ENCODE results near the gene ENPP3. TPM values are rescaled to one million over a fixed set of nuclear protein-coding genes. Genes with fewer than 3 reads are reported as not detected.

ENPP3 gene
- total RNA-seq, 1 experiment from 2014 or later: 0.15 TPM

DNA sequence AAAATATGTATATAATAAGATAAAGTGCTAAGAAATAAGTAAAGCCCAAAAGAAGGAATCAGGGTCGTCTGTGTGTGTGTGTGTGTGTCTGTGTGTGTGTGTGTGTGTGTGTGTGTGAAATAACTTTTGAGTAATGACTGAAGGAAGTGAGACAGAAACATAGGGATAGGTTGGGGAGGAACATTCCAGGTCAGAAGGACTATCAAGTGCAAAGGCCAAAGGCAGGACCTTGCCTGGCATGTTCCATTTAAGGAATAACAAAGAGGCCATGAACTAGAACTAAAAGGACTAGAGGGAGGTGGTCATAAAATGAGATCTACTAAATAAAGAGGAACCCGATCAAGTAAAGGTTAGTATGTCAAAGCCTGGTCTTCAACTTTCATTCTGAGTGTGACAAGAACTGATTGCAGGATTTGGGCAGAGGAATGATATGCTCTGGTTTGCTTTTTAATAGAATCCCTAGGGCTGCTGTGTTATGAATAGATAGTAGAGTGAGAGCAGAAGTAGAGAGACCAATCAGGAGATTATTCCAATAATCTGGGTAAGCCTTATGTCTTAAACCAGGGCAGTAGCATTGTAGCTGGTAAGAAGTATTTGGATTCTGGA is 6.9 kb downstream of the ENPP3 start:
- no peak overlapping the region for H3K4me2 ChIP-seq (ENCODE audit: insufficient read depth, insufficient read length, low read length)
- Mint-ChIP-seq H3K36me3 (ENCODE audit: insufficient read depth in 1 of 3, low read depth in 3 of 3) (no peaks in the 10 kb centered on the region), H3K4me1 (no peaks in the 10 kb centered on the region), H3K4me3 (no peak overlapping the region), H3K9me3 (no peaks in the 10 kb centered on the region), H3K27ac (no peak overlapping the region), H3K27me3 (ENCODE audit: low read depth) (peaks cover 1% of the 10 kb centered on the region; the same call in 1 of the 2 replicates)
- no peaks in the 10 kb centered on the region for H3K79me2 ChIP-seq (ENCODE audit: insufficient read depth, low read length)
- H3K23me2 ChIP-seq (ENCODE audit: insufficient read length, low read depth, low read length, poor library complexity, severe bottlenecking): no peaks in the 10 kb centered on the region
- H3K27me3 ChIP-seq (ENCODE audit: insufficient read depth, low read length): no peaks in the 10 kb centered on the region
- no peak overlapping the region for H3K56ac ChIP-seq (ENCODE audit: insufficient read length, low read depth, low read length)
- H3K9ac ChIP-seq (ENCODE audit: extremely low read depth, insufficient read length, low read length): no peak overlapping the region
- H3K9me3 ChIP-seq (ENCODE audit: control insufficient read depth, low read depth, low read length): no peaks in the 10 kb centered on the region
- no peak overlapping the region for H4K5ac ChIP-seq (ENCODE audit: insufficient read length, low read depth, low read length)
- no peaks in the 10 kb centered on the region for H4K20me1 ChIP-seq (ENCODE audit: control insufficient read depth, insufficient read depth, insufficient read length)
- no peak overlapping the region for H2AK5ac ChIP-seq (ENCODE audit: insufficient read length, low read length)
- no peak overlapping the region for H2BK120ac ChIP-seq (ENCODE audit: low read depth, low read length, poor library complexity, severe bottlenecking)
- H4K8ac ChIP-seq (replicated peaks; ENCODE audit: insufficient read length, low read depth, low read length): no peak overlapping the region
- H3K4ac ChIP-seq (ENCODE audit: low read depth, low read length): no peak overlapping the region
- no peak overlapping the region for H3K14ac ChIP-seq (ENCODE audit: insufficient read depth, low read length)
- H3K4me1 ChIP-seq (ENCODE audit: insufficient read depth, low read length): no peaks in the 10 kb centered on the region
- H3K27ac ChIP-seq (ENCODE audit: insufficient read length, low read depth, low read length): no peak overlapping the region
- no peak overlapping the region for H2AFZ ChIP-seq (ENCODE audit: low read length)
- no CpG with 5 or more reads among the region's 2 CpGs for WGBS (ENCODE audit: extremely low coverage, insufficient read length, low lambda C conversion rate)
- H4K91ac ChIP-seq (ENCODE audit: insufficient read length, low read depth, low read length): no peak overlapping the region
- TF ChIP-seq CTCF (conservative IDR thresholded peaks at IDR 0.05): no peak
- H2BK15ac ChIP-seq (ENCODE audit: low read depth, low read length): no peak overlapping the region
- no peak overlapping the region for H2BK12ac ChIP-seq (ENCODE audit: insufficient read length, low read depth, low read length)
- no peak for DNase-seq
- no peak overlapping the region for H3K23ac ChIP-seq (ENCODE audit: insufficient read length, low read depth, low read length)
- no peak overlapping the region for H3K18ac ChIP-seq (ENCODE audit: insufficient read length, low read depth, low read length)
- H3K79me1 ChIP-seq (ENCODE audit: insufficient read depth, low read depth, low read length, poor library complexity, severe bottlenecking): no peaks in the 10 kb centered on the region
- H3T11ph ChIP-seq (ENCODE audit: low read length): no peak overlapping the region
- no peak overlapping the region for H2BK20ac ChIP-seq (ENCODE audit: low read depth, low read length, poor library complexity, severe bottlenecking)
- no peak overlapping the region for H2BK5ac ChIP-seq (ENCODE audit: insufficient read length, low read length)

All from H9 (cell line).